ENCODE data around the gene CTNND2. TPM values are rescaled to one million over a fixed set of nuclear protein-coding genes. Genes with fewer than 3 reads are reported as not detected.
"Not testable (repeated sequence)": the region's sequence is repeated elsewhere in the genome, so short reads cannot be mapped to it uniquely, and the experiment has no call there.

Gene CTNND2
- total RNA-seq, 1 donor from 2014 or later = 5.4 TPM

GRCh38 chr5:11443831-11444230 lies 460.4 kb downstream of the CTNND2 start:
- no peak for DNase-seq
- no peak for ATAC-seq
- intact Hi-C loops (cut with micrococcal nuclease) = no loop called here

GRCh38 chr5:11432116-11432515 lies 472.1 kb downstream of the CTNND2 start:
- no peak for ATAC-seq
- intact Hi-C loops (cut with micrococcal nuclease) = no loop called here
- DNase-seq = no peak

GRCh38 chr5:11429254-11429653 lies 475.0 kb downstream of the CTNND2 start:
- ATAC-seq (no peak), DNase-seq (no peak)
- intact Hi-C loops (cut with micrococcal nuclease) = no loop called here

GRCh38 chr5:11427569-11427968 lies 476.7 kb downstream of the CTNND2 start:
- intact Hi-C loops (cut with micrococcal nuclease) = no loop called here
- ATAC-seq = no peak
- no peak for DNase-seq

GRCh38 chr5:11426442-11426841 lies 477.8 kb downstream of the CTNND2 start:
- ATAC-seq (no peak), DNase-seq (no peak)
- intact Hi-C loops (cut with micrococcal nuclease) = no loop called here

- intact Hi-C loops (cut with micrococcal nuclease) = no loop called here
- DNase-seq (no peak), ATAC-seq (no peak)
These were observed 481.9 kb downstream of the CTNND2 start for GRCh38 chr5:11422342-11422741.

- DNase-seq (no peak), ATAC-seq (no peak)
- intact Hi-C loops (cut with micrococcal nuclease) = no loop called here
These were observed 483.3 kb downstream of the CTNND2 start for GRCh38 chr5:11420969-11421368.

- intact Hi-C loops (cut with micrococcal nuclease) = no loop called here
- no peak for DNase-seq
- no peak for ATAC-seq
These were observed 488.5 kb downstream of the CTNND2 start for GRCh38 chr5:11415751-11416150.

- not testable (repeated sequence) for DNase-seq, ATAC-seq
These were observed 489.5 kb downstream of the CTNND2 start for GRCh38 chr5:11414732-11415131.

GRCh38 chr5:11411621-11412020 lies 492.6 kb downstream of the CTNND2 start:
- ATAC-seq = no peak
- no peak for DNase-seq
- intact Hi-C loops (cut with micrococcal nuclease) = no loop called here

More at GRCh38 chr5:11414732-11415131, 489.5 kb downstream of the CTNND2 start:
- intact Hi-C loops (cut with micrococcal nuclease) = not testable (repeated sequence)

GRCh38 chr5:11407556-11408145 lies 496.6 kb downstream of the CTNND2 start:
- intact Hi-C loops (cut with micrococcal nuclease) = no loop called here
- ATAC-seq (no peak), DNase-seq (no peak)

- intact Hi-C loops (cut with micrococcal nuclease) = no loop called here
- no peak for ATAC-seq
- DNase-seq = no peak
These were observed 503.9 kb downstream of the CTNND2 start for GRCh38 chr5:11400316-11400715.

GRCh38 chr5:11398728-11399127 lies 505.5 kb downstream of the CTNND2 start:
- intact Hi-C loops (cut with micrococcal nuclease) = no loop called here
- peak; percentile 34 for DNase-seq
- peak; percentile 99 for ATAC-seq

GRCh38 chr5:11397549-11397948 lies 506.7 kb downstream of the CTNND2 start:
- intact Hi-C loops (cut with micrococcal nuclease) = no loop called here
- ATAC-seq (no peak), DNase-seq (no peak)

- no peak for ATAC-seq
- intact Hi-C loops (cut with micrococcal nuclease) = no loop called here
- no peak for DNase-seq
These were observed 507.3 kb downstream of the CTNND2 start for GRCh38 chr5:11396917-11397316.

GRCh38 chr5:11394933-11395332 lies 509.3 kb downstream of the CTNND2 start:
- ATAC-seq (no peak), DNase-seq (no peak)
- intact Hi-C loops (cut with micrococcal nuclease) = no loop called here

GRCh38 chr5:11390291-11390767 lies 513.9 kb downstream of the CTNND2 start:
- intact Hi-C loops (cut with micrococcal nuclease) = no loop called here

GRCh38 chr5:11387382-11387781 lies 516.9 kb downstream of the CTNND2 start:
- ATAC-seq = no peak
- intact Hi-C loops (cut with micrococcal nuclease) = no loop called here
- DNase-seq = no peak

More at GRCh38 chr5:11390291-11390767, 513.9 kb downstream of the CTNND2 start:
- DNase-seq (no peak), ATAC-seq (no peak)

- intact Hi-C loops (cut with micrococcal nuclease) = no loop called here
- DNase-seq (no peak), ATAC-seq (no peak)
These were observed 517.8 kb downstream of the CTNND2 start for GRCh38 chr5:11386398-11386797.

- intact Hi-C loops (cut with micrococcal nuclease) = no loop called here
- ATAC-seq = no peak
- no peak for DNase-seq
These were observed 518.3 kb downstream of the CTNND2 start for GRCh38 chr5:11385901-11386293.

- intact Hi-C loops (cut with micrococcal nuclease) = no loop called here
- no peak for DNase-seq
- ATAC-seq = no peak
These were observed 518.9 kb downstream of the CTNND2 start for GRCh38 chr5:11385251-11385900.

Measured in left ventricle myocardium superior (tissue), 1 donor.